Activated naive CD8-positive, alpha-beta T cell treated with anti-CD3 and anti-CD28 coated beads, Interleukin-2, amount 10 ng/mL, durations not matched to agents 7 days and 5 days (primary cell): Measurements from ENCODE around the gene SIRPA. TPM values are rescaled to one million over a fixed set of nuclear protein-coding genes. Genes with fewer than 3 reads are reported as not detected.

Experiments used
- ATAC-seq: fragments of 150-1000 bp; cut with Tn5 transposase; one replicate; pipeline ENCODE4 v1.10.0; 2021; ENCODE audit warnings: low read depth, moderate library complexity
- POLR2A ChIA-PET: fragments of 350-600 bp; sonication (Branson Sonifier 250); formaldehyde crosslinking; loops from one replicate; lab custom pipeline; 2021; ENCODE audit warnings: antibody characterized with exemption; lab: Charles Lee
- DNase-seq: peaks from one replicate; pipeline ENCODE4 v3.0.0; 2021
- H3K27ac Mint-ChIP-seq: one replicate; pipeline ENCODE4 v1.8.0; 2022; ENCODE audit warnings: mild to moderate bottlenecking, mixed read lengths
- H3K27me3 Mint-ChIP-seq: one replicate; pipeline ENCODE4 v1.8.0; 2022; ENCODE audit warnings: mild to moderate bottlenecking, moderate library complexity, mixed read lengths
- H3K36me3 Mint-ChIP-seq: one replicate; pipeline ENCODE4 v1.8.0; 2021; ENCODE audit warnings: mild to moderate bottlenecking, mixed read lengths
- H3K4me1 Mint-ChIP-seq: one replicate; pipeline ENCODE4 v1.8.0; 2021; ENCODE audit warnings: mixed read lengths
- H3K4me3 Mint-ChIP-seq: one replicate; pipeline ENCODE4 v1.8.0; 2022; ENCODE audit warnings: mild to moderate bottlenecking, moderate library complexity, mixed read lengths
- H3K9me3 Mint-ChIP-seq: one replicate; pipeline ENCODE4 v1.8.0; 2021; ENCODE audit warnings: mixed read lengths
- total RNA-seq, 2 experiments: library from RNA; stranded (reverse); gene quantifications; one replicate each; pipeline ENCODE4 v1.2.3, GENCODE V29; 2021

The SIRPA gene
- total RNA-seq, 2 experiments from 2014 or later = 1.5 to 1.6 TPM

- H3K4me1 Mint-ChIP-seq = no peaks in the 10 kb centered on the region
- H3K27ac Mint-ChIP-seq = no peak overlapping the region
- no peak overlapping the region for H3K4me3 Mint-ChIP-seq
- no peaks in the 10 kb centered on the region for H3K9me3 Mint-ChIP-seq
- no peaks in the 10 kb centered on the region for H3K36me3 Mint-ChIP-seq
- DNase-seq (no peak), ATAC-seq (no peak)
- POLR2A ChIA-PET = no interaction called here
- H3K27me3 Mint-ChIP-seq = peaks cover 12% of the 10 kb centered on the region
These were observed 32.9 kb downstream of the SIRPA start for GRCh38 chr20:1928154-1928553.

GRCh38 chr20:1928782-1929181, 33.6 kb downstream of the SIRPA start:
- ATAC-seq = no peak
- POLR2A ChIA-PET = no interaction called here
- H3K9me3 Mint-ChIP-seq = no peaks in the 10 kb centered on the region
- H3K4me3 Mint-ChIP-seq = no peak overlapping the region
- H3K27ac Mint-ChIP-seq = no peak overlapping the region
- no peaks in the 10 kb centered on the region for H3K36me3 Mint-ChIP-seq
- no peak for DNase-seq
- peaks cover 14% of the 10 kb centered on the region for H3K27me3 Mint-ChIP-seq
- no peaks in the 10 kb centered on the region for H3K4me1 Mint-ChIP-seq

GRCh38 chr20:1929460-1929859, 34.3 kb downstream of the SIRPA start:
- no peak for DNase-seq
- POLR2A ChIA-PET = no interaction called here
- Mint-ChIP-seq H3K36me3 (no peaks in the 10 kb centered on the region), H3K4me3 (no peak overlapping the region), H3K4me1 (no peaks in the 10 kb centered on the region), H3K9me3 (no peaks in the 10 kb centered on the region), H3K27ac (no peak overlapping the region), H3K27me3 (peaks cover 16% of the 10 kb centered on the region)
- ATAC-seq = no peak

- no peaks in the 10 kb centered on the region for H3K36me3 Mint-ChIP-seq
- H3K4me1 Mint-ChIP-seq = no peaks in the 10 kb centered on the region
- H3K27ac Mint-ChIP-seq = no peak overlapping the region
- H3K9me3 Mint-ChIP-seq = no peaks in the 10 kb centered on the region
- no peak overlapping the region for H3K4me3 Mint-ChIP-seq
- DNase-seq = no peak
- ATAC-seq = no peak
- H3K27me3 Mint-ChIP-seq = peaks cover 16% of the 10 kb centered on the region
- POLR2A ChIA-PET = no interaction called here
These were observed 35.0 kb downstream of the SIRPA start for GRCh38 chr20:1930165-1930564.

GRCh38 chr20:1931830-1932229, 36.6 kb downstream of the SIRPA start:
- POLR2A ChIA-PET = no interaction called here
- Mint-ChIP-seq H3K4me1 (no peaks in the 10 kb centered on the region), H3K4me3 (no peak overlapping the region), H3K27ac (no peak overlapping the region), H3K27me3 (peaks cover 15% of the 10 kb centered on the region), H3K36me3 (no peaks in the 10 kb centered on the region), H3K9me3 (no peaks in the 10 kb centered on the region)
- ATAC-seq (no peak), DNase-seq (no peak)

GRCh38 chr20:1932971-1933370, 37.8 kb downstream of the SIRPA start:
- H3K4me3 Mint-ChIP-seq = no peak overlapping the region

GRCh38 chr20:1933465-1933870, 38.3 kb downstream of the SIRPA start:
- Mint-ChIP-seq H3K36me3 (no peaks in the 10 kb centered on the region), H3K27ac (no peak overlapping the region), H3K4me1 (no peaks in the 10 kb centered on the region), H3K4me3 (no peak overlapping the region), H3K27me3 (peaks cover 15% of the 10 kb centered on the region), H3K9me3 (no peaks in the 10 kb centered on the region)
- POLR2A ChIA-PET = no interaction called here
- ATAC-seq (no peak), DNase-seq (no peak)

More at GRCh38 chr20:1932971-1933370, 37.8 kb downstream of the SIRPA start:
- ATAC-seq (no peak), DNase-seq (no peak)
- POLR2A ChIA-PET = no interaction called here
- H3K4me1 Mint-ChIP-seq = no peaks in the 10 kb centered on the region
- no peak overlapping the region for H3K27ac Mint-ChIP-seq
- H3K36me3 Mint-ChIP-seq = no peaks in the 10 kb centered on the region
- H3K27me3 Mint-ChIP-seq = peaks cover 15% of the 10 kb centered on the region
- no peaks in the 10 kb centered on the region for H3K9me3 Mint-ChIP-seq

- POLR2A ChIA-PET = no interaction called here
- H3K9me3 Mint-ChIP-seq = no peaks in the 10 kb centered on the region
- DNase-seq (no peak), ATAC-seq (no peak)
- peaks cover 12% of the 10 kb centered on the region for H3K27me3 Mint-ChIP-seq
- H3K4me3 Mint-ChIP-seq = no peak overlapping the region
- H3K27ac Mint-ChIP-seq = no peak overlapping the region
- no peaks in the 10 kb centered on the region for H3K4me1 Mint-ChIP-seq
- H3K36me3 Mint-ChIP-seq = no peaks in the 10 kb centered on the region
These were observed 38.9 kb downstream of the SIRPA start for GRCh38 chr20:1934156-1934555.

GRCh38 chr20:1934721-1935573, 39.7 kb downstream of the SIRPA start:
- no peak for DNase-seq
- Mint-ChIP-seq H3K9me3 (no peaks in the 10 kb centered on the region), H3K36me3 (no peaks in the 10 kb centered on the region), H3K4me3 (no peak overlapping the region), H3K4me1 (no peaks in the 10 kb centered on the region), H3K27ac (no peak overlapping the region), H3K27me3 (peaks cover 12% of the 10 kb centered on the region)
- POLR2A ChIA-PET = no interaction called here
- no peak for ATAC-seq

GRCh38 chr20:1935696-1936366, 40.6 kb downstream of the SIRPA start:
- Mint-ChIP-seq H3K9me3 (no peaks in the 10 kb centered on the region), H3K27me3 (peaks cover 12% of the 10 kb centered on the region), H3K36me3 (no peaks in the 10 kb centered on the region), H3K4me3 (no peak overlapping the region), H3K4me1 (no peaks in the 10 kb centered on the region), H3K27ac (no peak overlapping the region)
- POLR2A ChIA-PET = no interaction called here
- ATAC-seq = no peak
- DNase-seq = no peak

GRCh38 chr20:1937316-1937976, 42.2 kb downstream of the SIRPA start:
- POLR2A ChIA-PET = no interaction called here
- no peaks in the 10 kb centered on the region for H3K36me3 Mint-ChIP-seq
- no peaks in the 10 kb centered on the region for H3K9me3 Mint-ChIP-seq
- DNase-seq (no peak), ATAC-seq (no peak)
- H3K27me3 Mint-ChIP-seq = peaks cover 14% of the 10 kb centered on the region
- no peaks in the 10 kb centered on the region for H3K4me1 Mint-ChIP-seq
- H3K4me3 Mint-ChIP-seq = no peak overlapping the region
- no peak overlapping the region for H3K27ac Mint-ChIP-seq

- Mint-ChIP-seq H3K4me3 (no peak overlapping the region), H3K27ac (no peak overlapping the region), H3K9me3 (no peaks in the 10 kb centered on the region), H3K36me3 (no peaks in the 10 kb centered on the region), H3K27me3 (peaks cover 20% of the 10 kb centered on the region), H3K4me1 (no peaks in the 10 kb centered on the region)
- POLR2A ChIA-PET = no interaction called here
- ATAC-seq (no peak), DNase-seq (no peak)
These were observed 43.5 kb downstream of the SIRPA start for GRCh38 chr20:1938464-1939269.

- ATAC-seq (no peak), DNase-seq (no peak)
- no peak overlapping the region for H3K27ac Mint-ChIP-seq
- no peaks in the 10 kb centered on the region for H3K4me1 Mint-ChIP-seq
- POLR2A ChIA-PET = no interaction called here
- H3K9me3 Mint-ChIP-seq = no peaks in the 10 kb centered on the region
- H3K4me3 Mint-ChIP-seq = no peak overlapping the region
- H3K27me3 Mint-ChIP-seq = peaks cover 18% of the 10 kb centered on the region
- no peaks in the 10 kb centered on the region for H3K36me3 Mint-ChIP-seq
These were observed 44.0 kb downstream of the SIRPA start for GRCh38 chr20:1939270-1939595.
